Neural progenitor cell (in vitro differentiated cells): ENCODE measurements around the gene DNAJB8. TPM values are rescaled to one million over a fixed set of nuclear protein-coding genes. Genes with fewer than 3 reads are reported as not detected.

Experiments used
- DNase-seq: peaks from one replicate; pipeline ENCODE4 v3.0.0-alpha.2; 2016; ENCODE audit warnings: low spot score
- H2AFZ ChIP-seq: fragments of 200-600 bp; sonication (generic); replicated peaks from 2 replicates; pipeline ENCODE4 v1.6.1; 2016; ENCODE audit warnings: antibody characterized with exemption
- H3F3A ChIP-seq: fragments of 200-600 bp; sonication (generic); 2 replicates; pipeline ENCODE4 v1.6.1; 2016; ENCODE audit warnings: antibody characterized with exemption, low read depth
- H3K27ac ChIP-seq: fragments of 200-600 bp; sonication (generic); 2 replicates; pipeline ENCODE4 v1.5.1; 2016; ENCODE audit warnings: mild to moderate bottlenecking
- H3K27me3 ChIP-seq: fragments of 200-600 bp; sonication (generic); 2 replicates; pipeline ENCODE4 v1.6.1; 2016; ENCODE audit warnings: mild to moderate bottlenecking, moderate library complexity
- H3K36me3 ChIP-seq: fragments of 200-600 bp; sonication (generic); 2 replicates; pipeline ENCODE4 v1.5.1; 2016
- H3K4me1 ChIP-seq: fragments of 200-600 bp; sonication (generic); 2 replicates; pipeline ENCODE4 v1.6.1; 2016; ENCODE audit warnings: mixed run types
- H3K4me2 ChIP-seq: fragments of 200-600 bp; sonication (generic); 2 replicates; pipeline ENCODE4 v1.6.1; 2016
- H3K4me3 ChIP-seq: fragments of 200-600 bp; sonication (generic); 2 replicates; pipeline ENCODE4 v1.5.1; 2016
- H3K79me2 ChIP-seq: fragments of 200-600 bp; sonication (generic); 2 replicates; pipeline ENCODE4 v1.6.1; 2016; ENCODE audit warnings: low read depth
- H3K9ac ChIP-seq: fragments of 200-600 bp; sonication (generic); 2 replicates; pipeline ENCODE4 v1.6.1; 2016
- H3K9me3 ChIP-seq: fragments of 200-600 bp; sonication (generic); 2 replicates; pipeline ENCODE4 v1.5.1; 2016; ENCODE audit warnings: low read depth
- H4K20me1 ChIP-seq: fragments of 200-600 bp; sonication (generic); 2 replicates; pipeline ENCODE4 v1.6.1; 2016; ENCODE audit warnings: low read depth
- H3K27ac Mint-ChIP-seq: 3 replicates; pipeline ENCODE4 v1.8.0; 2021; ENCODE audit warnings: mixed read lengths
- H3K27me3 Mint-ChIP-seq: 2 replicates; pipeline ENCODE4 v1.8.0; 2022; ENCODE audit warnings: low read depth, mild to moderate bottlenecking, inconsistent platforms, moderate library complexity, mixed read lengths; ENCODE audit not compliant: insufficient read depth
- H3K36me3 Mint-ChIP-seq: 3 replicates; pipeline ENCODE4 v1.8.0; 2021; ENCODE audit warnings: mixed read lengths
- H3K4me1 Mint-ChIP-seq: 3 replicates; pipeline ENCODE4 v1.8.0; 2021; ENCODE audit warnings: mixed read lengths
- H3K4me3 Mint-ChIP-seq: 3 replicates; pipeline ENCODE4 v1.8.0; 2021; ENCODE audit warnings: mild to moderate bottlenecking, moderate library complexity, mixed read lengths
- H3K9me3 Mint-ChIP-seq: 3 replicates; pipeline ENCODE4 v1.8.0; 2020; ENCODE audit warnings: mixed read lengths
- EZH2 ChIP-seq: fragments of 200-600 bp; sonication (generic); IDR thresholded peaks from 2 replicates; pipeline ENCODE4 v1.6.1; 2017; ENCODE audit warnings: antibody characterized with exemption, mild to moderate bottlenecking, moderate library complexity
- EZH2phosphoT487 ChIP-seq: fragments of 200-600 bp; sonication (generic); IDR thresholded peaks from 2 replicates; pipeline ENCODE4 v1.6.1; 2017; ENCODE audit warnings: antibody characterized with exemption
- total RNA-seq: library from RNA; depleted of rRNA; stranded (reverse); fragments of >200 nt; gene quantifications from 2 replicates; pipeline ENCODE4 v1.2.3, GENCODE V29; 2015; ENCODE audit warnings: low replicate concordance
- TF ChIP-seq, protein P1 (sequence below): fragments of 200-600 bp; sonication (generic); IDR thresholded peaks from 2 replicates; pipeline ENCODE4 v1.5.1; 2017; ENCODE audit warnings: antibody characterized with exemption, mild to moderate bottlenecking

The DNAJB8 gene
- total RNA-seq, 1 donor from 2014 or later = not detected

DNA sequence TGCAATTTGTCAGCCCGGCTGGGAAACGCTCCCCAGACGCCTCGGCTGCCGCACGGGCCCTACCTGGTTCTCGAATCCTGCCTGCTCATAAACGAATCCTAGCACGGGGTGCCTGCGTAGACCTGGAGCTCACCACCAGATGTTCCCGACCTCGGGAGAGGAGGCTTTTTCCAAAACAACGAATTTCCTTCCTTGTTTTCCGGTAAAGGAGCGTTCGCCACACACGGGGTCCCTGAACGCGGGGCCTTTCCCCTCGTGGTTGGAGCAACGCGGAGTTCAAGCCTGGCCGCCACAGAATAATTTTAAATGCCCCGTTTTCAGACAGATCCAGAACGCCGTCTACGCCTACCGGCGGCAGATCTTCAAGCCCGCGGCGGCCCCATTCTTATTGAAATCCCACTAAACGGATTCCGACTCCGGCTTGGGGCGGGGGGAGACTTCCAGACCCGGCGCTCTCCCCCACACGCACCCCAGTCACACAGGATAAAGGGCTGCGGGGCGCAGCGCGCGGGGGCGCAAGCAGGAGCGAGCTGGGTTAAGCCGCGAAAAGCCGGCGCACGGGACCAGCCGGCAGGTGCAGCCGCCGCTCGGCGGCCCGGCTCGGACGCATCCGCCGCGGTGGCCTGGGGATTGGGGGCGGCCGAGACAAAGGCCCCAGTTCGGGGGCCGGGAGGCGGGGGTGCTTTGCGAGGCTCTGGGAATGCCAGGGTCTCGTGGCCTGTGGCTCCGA lies 25.4 kb upstream of the DNAJB8 start:
- TF ChIP-seq EZH2 (peak; percentile 99), EZH2phosphoT487 (peak; percentile 98)
- TF ChIP-seq, protein P1, sequence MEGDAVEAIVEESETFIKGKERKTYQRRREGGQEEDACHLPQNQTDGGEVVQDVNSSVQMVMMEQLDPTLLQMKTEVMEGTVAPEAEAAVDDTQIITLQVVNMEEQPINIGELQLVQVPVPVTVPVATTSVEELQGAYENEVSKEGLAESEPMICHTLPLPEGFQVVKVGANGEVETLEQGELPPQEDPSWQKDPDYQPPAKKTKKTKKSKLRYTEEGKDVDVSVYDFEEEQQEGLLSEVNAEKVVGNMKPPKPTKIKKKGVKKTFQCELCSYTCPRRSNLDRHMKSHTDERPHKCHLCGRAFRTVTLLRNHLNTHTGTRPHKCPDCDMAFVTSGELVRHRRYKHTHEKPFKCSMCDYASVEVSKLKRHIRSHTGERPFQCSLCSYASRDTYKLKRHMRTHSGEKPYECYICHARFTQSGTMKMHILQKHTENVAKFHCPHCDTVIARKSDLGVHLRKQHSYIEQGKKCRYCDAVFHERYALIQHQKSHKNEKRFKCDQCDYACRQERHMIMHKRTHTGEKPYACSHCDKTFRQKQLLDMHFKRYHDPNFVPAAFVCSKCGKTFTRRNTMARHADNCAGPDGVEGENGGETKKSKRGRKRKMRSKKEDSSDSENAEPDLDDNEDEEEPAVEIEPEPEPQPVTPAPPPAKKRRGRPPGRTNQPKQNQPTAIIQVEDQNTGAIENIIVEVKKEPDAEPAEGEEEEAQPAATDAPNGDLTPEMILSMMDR = no peak
- peak overlapping the region; percentile 30 for H3K4me3 ChIP-seq
- peaks cover 100% of the 10 kb centered on the region for H3K27me3 ChIP-seq
- DNase-seq = peak; percentile 81
- peaks cover 79% of the 10 kb centered on the region for H3K27me3 Mint-ChIP-seq
- H3K27ac Mint-ChIP-seq = no peak overlapping the region
- H4K20me1 ChIP-seq = peaks cover 93% of the 10 kb centered on the region
- no peaks in the 10 kb centered on the region for H3K79me2 ChIP-seq
- H3K9ac ChIP-seq = no peak overlapping the region
- H3K36me3 ChIP-seq = no peaks in the 10 kb centered on the region
- no peaks in the 10 kb centered on the region for H3K9me3 ChIP-seq
- H3K27ac ChIP-seq = no peak overlapping the region
- H2AFZ ChIP-seq = no peak overlapping the region
- H3K9me3 Mint-ChIP-seq = peaks cover 2% of the 10 kb centered on the region
- no peaks in the 10 kb centered on the region for H3K36me3 Mint-ChIP-seq
- peaks cover 28% of the 10 kb centered on the region for H3F3A ChIP-seq
- peak overlapping the region; percentile 70 for H3K4me2 ChIP-seq
- peak overlapping the region; percentile 35 for H3K4me3 Mint-ChIP-seq
- peaks cover 41% of the 10 kb centered on the region for H3K4me1 ChIP-seq
- H3K4me1 Mint-ChIP-seq = peaks cover 22% of the 10 kb centered on the region

DNA sequence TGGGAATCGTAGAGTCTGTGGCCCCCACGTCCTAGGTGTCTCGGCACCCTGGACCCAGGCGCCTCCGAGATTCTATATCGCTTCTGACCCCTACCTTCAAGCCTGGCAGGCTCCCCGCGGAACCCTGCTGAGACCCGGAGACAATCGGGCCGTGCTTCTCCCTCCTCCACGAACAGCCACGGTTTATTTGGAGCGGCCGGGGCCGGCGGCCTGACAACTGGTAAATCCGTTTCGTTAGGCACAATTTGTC lies 24.9 kb upstream of the DNAJB8 start:
- peaks cover 41% of the 10 kb centered on the region for H3K4me1 ChIP-seq
- H3K36me3 ChIP-seq = no peaks in the 10 kb centered on the region
- H3K9me3 Mint-ChIP-seq = peaks cover 2% of the 10 kb centered on the region
- H2AFZ ChIP-seq = no peak overlapping the region
- no peaks in the 10 kb centered on the region for H3K9me3 ChIP-seq
- TF ChIP-seq, protein P1 = no peak
- no peak for TF ChIP-seq EZH2
- no peak for TF ChIP-seq EZH2phosphoT487
- H3K27ac Mint-ChIP-seq = no peak overlapping the region
- H3K79me2 ChIP-seq = no peaks in the 10 kb centered on the region
- no peak overlapping the region for H3K4me3 ChIP-seq
- H3K4me1 Mint-ChIP-seq = peaks cover 22% of the 10 kb centered on the region
- H3K27ac ChIP-seq = no peak overlapping the region
- peak; percentile 57 for DNase-seq
- H3K4me3 Mint-ChIP-seq = no peak overlapping the region
- H3K27me3 Mint-ChIP-seq = peaks cover 76% of the 10 kb centered on the region
- no peaks in the 10 kb centered on the region for H3K36me3 Mint-ChIP-seq
- peaks cover 93% of the 10 kb centered on the region for H4K20me1 ChIP-seq
- peaks cover 100% of the 10 kb centered on the region for H3K27me3 ChIP-seq
- no peak overlapping the region for H3K4me2 ChIP-seq
- H3K9ac ChIP-seq = no peak overlapping the region
- peaks cover 27% of the 10 kb centered on the region for H3F3A ChIP-seq

DNA sequence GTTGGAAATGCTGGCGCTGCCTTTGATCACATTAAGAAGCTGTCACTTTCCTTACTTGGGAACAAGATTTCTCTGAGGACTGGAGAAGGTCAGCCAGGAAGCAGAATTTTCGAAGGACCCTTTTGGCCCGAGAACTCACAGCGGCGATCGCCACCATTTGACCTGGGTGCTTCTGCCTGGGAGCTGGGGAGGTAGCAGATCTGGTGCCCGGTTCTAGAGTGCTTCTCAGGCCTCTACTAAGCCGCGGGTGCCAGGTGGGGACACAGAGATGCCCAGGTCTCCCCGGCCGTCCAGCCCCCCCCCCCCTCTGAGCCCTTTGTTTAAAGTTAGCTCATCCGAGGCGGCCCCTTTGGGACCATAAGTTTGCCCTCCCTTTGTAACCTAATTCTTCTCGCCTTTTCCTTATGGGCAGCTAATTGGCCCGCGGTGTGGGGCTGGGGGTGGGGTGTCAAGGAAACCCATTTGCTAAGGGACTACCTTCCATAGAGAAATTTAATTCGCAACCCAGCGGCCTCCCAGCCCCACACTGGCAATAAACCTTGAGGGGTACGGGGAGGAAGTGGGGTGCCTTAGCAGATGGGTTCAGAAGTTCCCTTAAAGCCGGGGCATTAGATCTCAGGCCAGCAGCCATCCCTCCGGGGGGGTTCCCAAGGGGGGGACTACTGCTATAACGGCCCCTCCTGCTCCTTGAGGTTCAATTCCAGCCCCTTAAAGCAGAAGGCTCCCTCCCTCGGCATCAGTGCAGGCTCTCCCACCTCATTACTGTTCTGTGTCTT lies 24.4 kb upstream of the DNAJB8 start:
- Mint-ChIP-seq H3K4me3 (no peak overlapping the region), H3K9me3 (peaks cover 2% of the 10 kb centered on the region), H3K4me1 (peaks cover 25% of the 10 kb centered on the region), H3K27ac (no peak overlapping the region), H3K27me3 (peaks cover 77% of the 10 kb centered on the region), H3K36me3 (no peaks in the 10 kb centered on the region)
- Histone ChIP-seq H3K79me2 (no peaks in the 10 kb centered on the region), H3K36me3 (no peaks in the 10 kb centered on the region), H3K9me3 (no peaks in the 10 kb centered on the region), H3K27me3 (peaks cover 100% of the 10 kb centered on the region), H3K4me1 (peaks cover 44% of the 10 kb centered on the region), H3F3A (peaks cover 23% of the 10 kb centered on the region), H4K20me1 (peaks cover 95% of the 10 kb centered on the region), H2AFZ (no peak overlapping the region), H3K4me2 (peak overlapping the region; percentile 78), H3K4me3 (no peak overlapping the region), H3K27ac (no peak overlapping the region), H3K9ac (no peak overlapping the region)
- TF ChIP-seq EZH2 (no peak), EZH2phosphoT487 (no peak)
- TF ChIP-seq, protein P1 = no peak
- peak; percentile 32 for DNase-seq
